CD4-positive, alpha-beta T cell treated with Interferon alpha-2 for 1 hour (primary cell): ENCODE measurements around the gene GH2.
"Not testable (repeated sequence)": the region's sequence is repeated elsewhere in the genome, so short reads cannot be mapped to it uniquely, and the experiment has no call there.

Source experiments
- DNase-seq, 2 donors: peaks; one replicate each; pipeline ENCODE4 v3.0.0-alpha.2; 2020 to 2022

The GH2 gene

GRCh38 chr17:63873577-63873976, 8.2 kb downstream of the GH2 start, which contains the start of gene CSH2:
Gene CSH2 (minus strand): TSS chr17:63873677. CDS start chr17:63873614, 63 bp downstream.
- not testable (repeated sequence) for DNase-seq

GRCh38 chr17:63871646-63872365, 9.9 kb downstream of the GH2 start:
- DNase-seq, result not testable (repeated sequence)

GRCh38 chr17:63870292-63870665, 11.5 kb downstream of the GH2 start:
- DNase-seq, result not testable (repeated sequence)

- not testable (repeated sequence) for DNase-seq
These were observed 12.1 kb downstream of the GH2 start for GRCh38 chr17:63869491-63870291.

GRCh38 chr17:63866625-63867024, 15.1 kb downstream of the GH2 start:
- not testable (repeated sequence) for DNase-seq

GRCh38 chr17:63859257-63859656, 22.5 kb downstream of the GH2 start:
- no peak for DNase-seq

GRCh38 chr17:63856425-63856824, 25.3 kb downstream of the GH2 start:
- DNase-seq, result not testable (repeated sequence)

- no peak for DNase-seq
These were observed 26.6 kb downstream of the GH2 start for GRCh38 chr17:63855185-63855584.

GRCh38 chr17:63854709-63855108, 27.0 kb downstream of the GH2 start:
- DNase-seq, result no peak

- no peak for DNase-seq
These were observed 28.5 kb downstream of the GH2 start for GRCh38 chr17:63853260-63853659.

GRCh38 chr17:63850401-63850800, 31.3 kb downstream of the GH2 start:
- no peak for DNase-seq

GRCh38 chr17:63848834-63849689, 32.7 kb downstream of the GH2 start:
- peak; percentile 95 for DNase-seq

GRCh38 chr17:63847525-63848249, 34.1 kb downstream of the GH2 start:
- no peak for DNase-seq

GRCh38 chr17:63845509-63845908, 36.2 kb downstream of the GH2 start:
- no peak for DNase-seq

GRCh38 chr17:63843910-63844677, 37.6 kb downstream of the GH2 start:
- DNase-seq, result no peak

GRCh38 chr17:63843387-63843888, 38.3 kb downstream of the GH2 start:
- peak; percentile 61 to 72 for DNase-seq

GRCh38 chr17:63842540-63843386, 39.0 kb downstream of the GH2 start, which contains the start of gene SMARCD2:
Gene SMARCD2 (minus strand): TSS chr17:63842685. CDS start chr17:63842674, 11 bp downstream.
- peak; percentile 99 to 100 for DNase-seq

- DNase-seq, result no peak
These were observed 39.6 kb downstream of the GH2 start for GRCh38 chr17:63842173-63842539.

GRCh38 chr17:63841350-63842172, 40.2 kb downstream of the GH2 start:
- no peak for DNase-seq
